K562 (cell line): Measurements from ENCODE around the gene IL11. TPM values are rescaled to one million over a fixed set of nuclear protein-coding genes. Genes with fewer than 3 reads are reported as not detected.
A peak's percentile ranks its signal among the peaks of the same experiment; 100 is the strongest.

ENCODE experiments used
- ATAC-seq: fragments of 200-7000 bp; cut with Tn5 transposase; 3 replicates; pipeline ENCODE4 v1.9.1; 2020; ENCODE audit warnings: moderate library complexity
- BruUV-seq: library from RNA; stranded (reverse); fragments of 400-500 nt; replicated peaks from 2 replicates; lab custom pipeline; 2021; lab: Mats Ljungman, UMichigan
- CTCF ChIA-PET: fragments of 300-600 bp; formaldehyde crosslinking; extraction: SDS; loops from one replicate; lab custom pipeline; 2021; ENCODE audit warnings: low intra/inter-chr PET ratio; lab: Yijun Ruan, JAX
- POLR2A ChIA-PET: fragments of 300-600, 350-650 bp; sonication (Branson Sonifier 250); formaldehyde crosslinking; extraction: SDS; loops from one replicate; lab custom pipeline; 2021; ENCODE audit warnings: antibody characterized with exemption, inconsistent platforms; lab: Yijun Ruan, JAX
- DNase-seq, 4 experiments: peaks; one replicate each; pipeline versions ENCODE4 v3.0.0 to v3.0.0-alpha.2; 2011 to 2018; ENCODE audit warnings: low spot score in 3 of 4, mixed read lengths in 3 of 4; ENCODE audit errors: extremely low read depth in 1 of 4
- FAIRE-seq: peaks from 2 replicates; lab custom pipeline; 2011; peaks lifted over from hg19 to GRCh38; lab: Jason Lieb, UNC
- H2AFZ ChIP-seq: 2 replicates; pipeline ENCODE4 v1.6.0; 2011; ENCODE audit warnings: low read depth, low read length, control low read depth, inconsistent platforms
- H3K27ac ChIP-seq: fragments of 200-600 bp; 3 replicates; pipeline ENCODE4 v1.8.0; 2011; ENCODE audit warnings: low read depth, mild to moderate bottlenecking, control low read depth, inconsistent platforms, low read length, moderate library complexity, mixed read lengths; ENCODE audit errors: extremely low read depth
- H3K27me3 ChIP-seq, 2 experiments: fragments of 300-600 bp in 1 of 2; 2 replicates in 1 of 2; 3 replicates in 1 of 2; pipeline versions ENCODE4 v1.6.0 to v1.8.0; 2011; ENCODE audit warnings: inconsistent platforms in 2 of 2, low read length in 2 of 2, mild to moderate bottlenecking in 1 of 2, mixed read lengths in 1 of 2, moderate library complexity in 1 of 2; ENCODE audit not compliant: control insufficient read depth in 2 of 2, insufficient read depth in 2 of 2
- H3K36me3 ChIP-seq: fragments of 300-600 bp; 3 replicates; pipeline ENCODE4 v1.8.0; 2011; ENCODE audit warnings: mild to moderate bottlenecking, low read length, inconsistent platforms; ENCODE audit not compliant: control insufficient read depth, insufficient read depth
- H3K4me1 ChIP-seq, 2 experiments: fragments of 200-600 bp in 1 of 2; replicated peaks in 1 of 2; 2 replicates in 1 of 2; 3 replicates in 1 of 2; pipeline versions ENCODE4 v1.5.1 to v1.8.0; 2011; ENCODE audit warnings: inconsistent platforms in 2 of 2, low read length in 2 of 2, mild to moderate bottlenecking in 1 of 2, mixed read lengths in 1 of 2, moderate library complexity in 1 of 2; ENCODE audit not compliant: control insufficient read depth in 2 of 2, insufficient read depth in 2 of 2
- H3K4me2 ChIP-seq: 2 replicates; pipeline ENCODE4 v1.6.1; 2011; ENCODE audit warnings: low read length, control low read depth, inconsistent platforms, mixed read lengths; ENCODE audit not compliant: insufficient read depth
- H3K4me3 ChIP-seq: fragments of 200-600 bp; sonication (generic), shearing (Covaris generic); 2 replicates; pipeline ENCODE4 v1.5.1; 2016; ENCODE audit warnings: control low read depth, inconsistent platforms
- H3K79me2 ChIP-seq: fragments of 200-600 bp; 3 replicates; pipeline ENCODE4 v1.8.0; 2011; ENCODE audit warnings: low read length, inconsistent platforms; ENCODE audit not compliant: control insufficient read depth, insufficient read depth
- H3K9ac ChIP-seq, 2 experiments: 2 replicates each; pipeline versions ENCODE4 v1.6.0 to v1.6.1; 2011; ENCODE audit warnings: low read depth in 2 of 2, low read length in 2 of 2, control low read depth in 1 of 2, inconsistent platforms in 1 of 2, mild to moderate bottlenecking in 1 of 2, mixed read lengths in 1 of 2; ENCODE audit not compliant: insufficient read depth in 1 of 2
- H3K9me1 ChIP-seq: one replicate; pipeline ENCODE4 v1.6.0; 2011; ENCODE audit warnings: inconsistent platforms, mild to moderate bottlenecking, low read length, moderate library complexity; ENCODE audit not compliant: control insufficient read depth, insufficient read depth
- H3K9me3 ChIP-seq: replicated peaks from 2 replicates; pipeline ENCODE4 v1.5.1; 2011; ENCODE audit warnings: low read depth, low read length, inconsistent platforms; ENCODE audit not compliant: control insufficient read depth, insufficient read depth
- H4K20me1 ChIP-seq: replicated peaks from 2 replicates; pipeline ENCODE4 v1.6.1; 2011; ENCODE audit warnings: low read length, inconsistent platforms, mixed read lengths; ENCODE audit not compliant: control insufficient read depth, insufficient read depth
- AFF4 ChIP-seq: sonication (generic); formaldehyde crosslinking; IDR thresholded peaks from 2 replicates; pipeline ENCODE4 v1.8.0; 2023; ENCODE audit warnings: mild to moderate bottlenecking, missing genetic modification reagents
- ETV5 ChIP-seq: sonication (generic); formaldehyde crosslinking; IDR thresholded peaks from 2 replicates; pipeline ENCODE4 v1.4.0; 2020; ENCODE audit warnings: low read depth, mild to moderate bottlenecking, missing genetic modification reagents
- HNRNPUL1 ChIP-seq: fragments of 200-400 bp; formaldehyde crosslinking; IDR thresholded peaks from 2 replicates; pipeline ENCODE4 v1.6.1; 2017; ENCODE audit warnings: low read length
- POLR2AphosphoS5 ChIP-seq: IDR thresholded peaks from 2 replicates; pipeline ENCODE4 v1.6.1; 2011; ENCODE audit warnings: mild to moderate bottlenecking, low read depth, low read length, moderate library complexity; ENCODE audit not compliant: control insufficient read depth, insufficient read depth
- POLR2G ChIP-seq: fragments of 200-400 bp; formaldehyde crosslinking; IDR thresholded peaks from 2 replicates; pipeline ENCODE4 v1.6.1; 2017; ENCODE audit warnings: low read depth, mild to moderate bottlenecking, antibody characterized with exemption, low read length, moderate library complexity
- RBFOX2 ChIP-seq: fragments of 200-400 bp; formaldehyde crosslinking; IDR thresholded peaks from 2 replicates; pipeline ENCODE4 v1.6.1; 2017; ENCODE audit warnings: low read depth, mild to moderate bottlenecking, low read length, moderate library complexity
- TBL1XR1 ChIP-seq, 2 experiments: IDR thresholded peaks; 2 replicates each; pipeline ENCODE4 v1.6.1; 2012; ENCODE audit warnings: improper control_type of control experiment in 2 of 2, low read length in 2 of 2, mild to moderate bottlenecking in 1 of 2
- TRIM24 ChIP-seq, 2 experiments: fragments of 450-650 bp; IDR thresholded peaks; 2 replicates each; pipeline ENCODE4 v1.6.1; 2016
- ZFPM2 ChIP-seq: fragments of 250-450 bp; sonication (Bioruptor Pico); IDR thresholded peaks from 2 replicates; pipeline ENCODE4 v1.5.1; 2022; ENCODE audit warnings: mild to moderate bottlenecking
- ZNF12 ChIP-seq: sonication (generic); formaldehyde crosslinking; IDR thresholded peaks from 2 replicates; pipeline ENCODE4 v1.4.0; 2020; ENCODE audit warnings: mild to moderate bottlenecking, missing genetic modification reagents
- ZNF282 ChIP-seq: sonication (generic); formaldehyde crosslinking; IDR thresholded peaks from 2 replicates; pipeline ENCODE4 v1.8.1; 2023; ENCODE audit warnings: missing genetic modification reagents
- WGBS: fragments of 100-300 bp; shearing (Covaris generic); methylation state at CpG from one replicate; pipeline ENCODE4 v1.1.6; 2016; ENCODE audit warnings: low coverage, mixed read lengths; ENCODE audit not compliant: insufficient coverage; ENCODE audit errors: missing lambda C conversion rate; 5-methylcytosine and 5-hydroxymethylcytosine counted together
- in situ Hi-C: fragments of 300-500 bp; cut with MboI; formaldehyde crosslinking; loops from 4 replicates; pipeline ENCODE4 v1.15.0; 2018; ENCODE audit warnings: inconsistent platforms, mixed read lengths
- intact Hi-C: fragments of 100-400 bp; cut with micrococcal nuclease; formaldehyde crosslinking; loops from 2 replicates; pipeline ENCODE4 v1.14.2; 2022
- polyA plus RNA-seq, 8 experiments: library from polyadenylated mRNA; depleted of rRNA in 4 of 8; stranded (reverse) in 5 of 8; unstranded in 3 of 8; fragments of >200 nt; fragmentation: Nextera tagmentation in 2 of 8; fragmentation: Illumina TruSeq in 1 of 8; extraction: Ambion mirVana in 2 of 8; extraction: Trizol in 1 of 8; gene quantifications; 2 replicates each; pipeline versions ENCODE4 v1.2.1 to v1.2.3, GENCODE V29; 2011 to 2014; ENCODE audit warnings: inconsistent platforms in 1 of 8, missing spikeins in 1 of 8
- total RNA-seq, 7 experiments: library from RNA; depleted of rRNA in 6 of 7; stranded (reverse); fragments of >200 nt in 6 of 7; fragmentation: Illumina TruSeq in 2 of 7; extraction: Trizol in 2 of 7; gene quantifications; 2 replicates each; pipeline versions ENCODE4 v1.2.1 to v1.2.3, GENCODE V29; 2011 to 2021; ENCODE audit warnings: low replicate concordance in 1 of 7
- TF ChIP-seq, protein P1 (sequence below): sonication (generic); formaldehyde crosslinking; IDR thresholded peaks from 2 replicates; pipeline ENCODE4 v1.8.0; 2022; ENCODE audit warnings: missing genetic modification reagents, mild to moderate bottlenecking, moderate library complexity, borderline replicate concordance

The IL11 gene
- total and polyA plus RNA-seq, 9 of the 15 experiments (the other 6 are each of a cell fraction or from before 2014, with no cell fraction given) = 0.04 to 0.42 (median 0.06) TPM; not detected in 6

GRCh38 chr19:55405638-55406037, 35.4 kb upstream of the IL11 start:
- peaks cover 17% of the 10 kb centered on the region for H3K9me3 ChIP-seq
- no peaks in the 10 kb centered on the region for H3K27me3 ChIP-seq
- CTCF ChIA-PET = no interaction called here
- intact Hi-C loops (no loop called here), in situ Hi-C loops (no loop called here)
- peak overlapping the region; percentile 95 to 99 for H3K9ac ChIP-seq
- ATAC-seq (no peak), DNase-seq (no peak), FAIRE-seq (no peak)
- no peak overlapping the region for H2AFZ ChIP-seq
- H3K4me1 ChIP-seq = peaks cover 19 to 50% of the 10 kb centered on the region in 2 experiments
- peaks cover 38% of the 10 kb centered on the region for H4K20me1 ChIP-seq
- H3K9me1 ChIP-seq = peaks cover 6% of the 10 kb centered on the region
- H3K27ac ChIP-seq = no peak overlapping the region; the same call in 2 of the 3 replicates
- 68% methylated on average over 5 of the region's 5 CpGs for WGBS
- BruUV-seq = no TSS peak
- peak overlapping the region; percentile 96 for H3K4me2 ChIP-seq
- H3K36me3 ChIP-seq = peaks cover 58% of the 10 kb centered on the region
- peak overlapping the region; percentile 98 for H3K4me3 ChIP-seq
- TF ChIP-seq TRIM24 (IDR thresholded peaks at IDR 0.05) = no peak
- TF ChIP-seq ZNF282 (CRISPR knock-in tag) = 0 out of 2 replicates have a peak, but pooled peaks have one; percentile 54
- TF ChIP-seq AFF4 (CRISPR knock-in tag) = 0 out of 2 replicates have a peak, but pooled peaks have one; percentile 77
- TF ChIP-seq HNRNPUL1 = 0 out of 2 replicates have a peak, but pooled peaks have one; percentile 21
- TF ChIP-seq POLR2G = peak; percentile 42; the same call in 1 of the 2 replicates
- peak; percentile 17; the same call in 1 of the 2 replicates for TF ChIP-seq POLR2AphosphoS5
- TF ChIP-seq, protein P1, sequence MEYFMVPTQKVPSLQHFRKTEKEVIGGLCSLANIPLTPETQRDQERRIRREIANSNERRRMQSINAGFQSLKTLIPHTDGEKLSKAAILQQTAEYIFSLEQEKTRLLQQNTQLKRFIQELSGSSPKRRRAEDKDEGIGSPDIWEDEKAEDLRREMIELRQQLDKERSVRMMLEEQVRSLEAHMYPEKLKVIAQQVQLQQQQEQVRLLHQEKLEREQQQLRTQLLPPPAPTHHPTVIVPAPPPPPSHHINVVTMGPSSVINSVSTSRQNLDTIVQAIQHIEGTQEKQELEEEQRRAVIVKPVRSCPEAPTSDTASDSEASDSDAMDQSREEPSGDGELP (CRISPR knock-in tag) = 0 out of 2 replicates have a peak, but pooled peaks have one; percentile 9
- 0 out of 2 replicates have a peak, but pooled peaks have one; percentile 49 for TF ChIP-seq ZNF12 (CRISPR knock-in tag)
- TF ChIP-seq ETV5 (CRISPR knock-in tag) = peak; percentile 30; the same call in 1 of the 2 replicates
- TF ChIP-seq TBL1XR1 (IDR thresholded peaks at IDR 0.05; ENCODE audit: low read length in 2 of 2) = no peak
- TF ChIP-seq ZFPM2 (CRISPR knock-in tag) = no peak
- TF ChIP-seq RBFOX2 = peak; percentile 74
- TF ChIP-seq, all 486 proteins: peak for 9
- H3K79me2 ChIP-seq = peaks cover 49% of the 10 kb centered on the region
- POLR2A ChIA-PET = interaction anchor here (0.6 to 6.6 kb wide), 27 partner anchors 8 to 288 kb away, joined by 3 to 195 read pairs (median 3); partner anchors contain the start of genes NAT14, PPP1R12C, PPP6R1 and PTPRH
